Sigmoid colon (tissue), 4 donors: ENCODE results near the gene KCNH8.
A peak's percentile ranks its signal among the peaks of the same experiment; 100 is the strongest.

ENCODE experiments used
- EP300 ChIP-seq, 4 donors: sonication (generic); formaldehyde crosslinking; IDR thresholded peaks; one replicate each; pipeline ENCODE4 v1.6.1; 2017; ENCODE audit warnings: antibody characterized with exemption in 4 of 4
- POLR2A ChIP-seq, 2 donors: fragments of 450-650 bp; IDR thresholded peaks; one replicate each; pipeline ENCODE4 v1.6.1; 2016; ENCODE audit warnings: antibody characterized with exemption in 2 of 2, mild to moderate bottlenecking in 2 of 2, moderate library complexity in 2 of 2
- TF ChIP-seq, protein P1 (sequence below), 4 experiments: fragments of 450-650 bp in 3 of 4; fragments of 200-600 bp in 1 of 4; IDR thresholded peaks; one replicate each; pipeline ENCODE4 v1.5.1; 2016 to 2019; ENCODE audit warnings: antibody characterized with exemption in 4 of 4, mild to moderate bottlenecking in 3 of 4, moderate library complexity in 2 of 4

DNA sequence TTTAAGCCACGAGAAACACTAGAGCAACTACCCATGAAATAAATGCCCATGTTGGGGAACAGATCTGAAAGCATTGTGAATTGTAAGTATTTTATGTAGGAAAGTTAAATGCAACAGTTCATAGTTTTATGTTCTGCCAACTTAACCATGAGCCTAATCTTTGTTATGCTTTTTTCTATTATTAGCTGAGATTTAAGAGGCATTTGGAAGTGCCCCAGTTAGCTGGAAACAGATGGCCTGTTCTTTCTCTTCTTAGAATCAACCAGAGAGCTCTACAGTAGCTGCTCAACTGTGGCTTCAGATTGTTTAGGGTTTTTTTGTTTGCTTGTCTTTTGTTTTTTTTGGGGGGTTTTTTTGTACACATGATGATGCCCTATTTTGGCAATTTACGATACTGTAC, 284.4 kb downstream of the KCNH8 start:
- TF ChIP-seq, protein P1, sequence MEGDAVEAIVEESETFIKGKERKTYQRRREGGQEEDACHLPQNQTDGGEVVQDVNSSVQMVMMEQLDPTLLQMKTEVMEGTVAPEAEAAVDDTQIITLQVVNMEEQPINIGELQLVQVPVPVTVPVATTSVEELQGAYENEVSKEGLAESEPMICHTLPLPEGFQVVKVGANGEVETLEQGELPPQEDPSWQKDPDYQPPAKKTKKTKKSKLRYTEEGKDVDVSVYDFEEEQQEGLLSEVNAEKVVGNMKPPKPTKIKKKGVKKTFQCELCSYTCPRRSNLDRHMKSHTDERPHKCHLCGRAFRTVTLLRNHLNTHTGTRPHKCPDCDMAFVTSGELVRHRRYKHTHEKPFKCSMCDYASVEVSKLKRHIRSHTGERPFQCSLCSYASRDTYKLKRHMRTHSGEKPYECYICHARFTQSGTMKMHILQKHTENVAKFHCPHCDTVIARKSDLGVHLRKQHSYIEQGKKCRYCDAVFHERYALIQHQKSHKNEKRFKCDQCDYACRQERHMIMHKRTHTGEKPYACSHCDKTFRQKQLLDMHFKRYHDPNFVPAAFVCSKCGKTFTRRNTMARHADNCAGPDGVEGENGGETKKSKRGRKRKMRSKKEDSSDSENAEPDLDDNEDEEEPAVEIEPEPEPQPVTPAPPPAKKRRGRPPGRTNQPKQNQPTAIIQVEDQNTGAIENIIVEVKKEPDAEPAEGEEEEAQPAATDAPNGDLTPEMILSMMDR (IDR thresholded peaks at IDR 0.05) = no peak
- no peak for TF ChIP-seq POLR2A (IDR thresholded peaks at IDR 0.05)
- peak in 1 of 4 donors; percentile 32 for TF ChIP-seq EP300 (IDR thresholded peaks at IDR 0.05)
